Suppressor macrophage treated with lipopolysaccharide for 1 hour (primary cell): ENCODE results near the gene HADH.
"Not testable (repeated sequence)": the region's sequence is repeated elsewhere in the genome, so short reads cannot be mapped to it uniquely, and the experiment has no call there.

ENCODE experiments used
- DNase-seq, 3 donors: peaks; one replicate each; pipeline ENCODE4 v3.0.0-alpha.2; 2020 to 2022

Gene HADH

GRCh38 chr4:107996949-107997788 lies 7.5 kb downstream of the HADH start:
- DNase-seq = peak in 1 of 3 donors; percentile 22

GRCh38 chr4:107997794-107998193 lies 8.1 kb downstream of the HADH start:
- DNase-seq = no peak

GRCh38 chr4:107999932-108000539 lies 10.3 kb downstream of the HADH start:
- DNase-seq = no peak

- peak in 1 of 3 donors; percentile 22 for DNase-seq
Measured at GRCh38 chr4:108001540-108002135, 11.9 kb downstream of the HADH start.

- no peak for DNase-seq
Measured at GRCh38 chr4:108003982-108004515, 14.4 kb downstream of the HADH start.

- DNase-seq = no peak
Measured at GRCh38 chr4:108004646-108005045, 15.0 kb downstream of the HADH start.

GRCh38 chr4:108005807-108006206 lies 16.1 kb downstream of the HADH start:
- no peak for DNase-seq

GRCh38 chr4:108006361-108006760 lies 16.7 kb downstream of the HADH start:
- DNase-seq = no peak

- DNase-seq = no peak
Measured at GRCh38 chr4:108007984-108008383, 18.3 kb downstream of the HADH start.

GRCh38 chr4:108008721-108009120 lies 19.0 kb downstream of the HADH start:
- DNase-seq = peak; percentile 38 to 67 (median 46)

- DNase-seq = peak; percentile 46 to 67 (median 49)
Measured at GRCh38 chr4:108010167-108010566, 20.5 kb downstream of the HADH start.

- not testable (repeated sequence) for DNase-seq
Measured at GRCh38 chr4:108012382-108012781, 22.7 kb downstream of the HADH start.

GRCh38 chr4:108013327-108013726 lies 23.6 kb downstream of the HADH start:
- no peak for DNase-seq

GRCh38 chr4:108013955-108014354 lies 24.3 kb downstream of the HADH start:
- no peak for DNase-seq

- DNase-seq = peak; percentile 83 to 87 (median 85)
Measured at GRCh38 chr4:108018040-108018883, 28.6 kb downstream of the HADH start.

- DNase-seq = no peak
Measured at GRCh38 chr4:108018884-108019187, 29.1 kb downstream of the HADH start.

GRCh38 chr4:108024085-108024877 lies 34.6 kb downstream of the HADH start:
- no peak for DNase-seq

- no peak for DNase-seq
Measured at GRCh38 chr4:108024878-108025165, 35.1 kb downstream of the HADH start.

- DNase-seq = no peak
Measured at GRCh38 chr4:108029016-108029720, 39.5 kb downstream of the HADH start.

- DNase-seq = no peak
Measured at GRCh38 chr4:108029731-108030130, 40.0 kb downstream of the HADH start.

- peak; percentile 38 to 43 (median 39) for DNase-seq
Measured at GRCh38 chr4:108030332-108030731, 40.6 kb downstream of the HADH start.
